AG09319 (cell line): Measurements from ENCODE around the gene RACGAP1.

Source experiments
- DNase-seq: peaks from one replicate; pipeline ENCODE4 v3.0.0-alpha.2; 2010; ENCODE audit warnings: low read depth; ENCODE audit errors: extremely low read depth
- CTCF ChIP-seq: IDR thresholded peaks from 2 replicates; pipeline ENCODE4 v1.5.1; 2011; ENCODE audit warnings: low read depth, mild to moderate bottlenecking, inconsistent platforms, low read length, moderate library complexity

RACGAP1 gene

GRCh38 chr12:49965836-49966235 is 59.5 kb downstream of the RACGAP1 start:
- no peak for TF ChIP-seq CTCF
- no peak for DNase-seq

GRCh38 chr12:49964849-49965624 is 60.3 kb downstream of the RACGAP1 start:
- DNase-seq = no peak
- no peak for TF ChIP-seq CTCF

GRCh38 chr12:49963976-49964815 is 61.1 kb downstream of the RACGAP1 start:
- no peak for TF ChIP-seq CTCF
- no peak for DNase-seq

- TF ChIP-seq CTCF = no peak
- no peak for DNase-seq
These were observed 62.2 kb downstream of the RACGAP1 start for GRCh38 chr12:49962861-49963765.

- TF ChIP-seq CTCF = no peak
- no peak for DNase-seq
These were observed 63.1 kb downstream of the RACGAP1 start for GRCh38 chr12:49961993-49962764.

GRCh38 chr12:49961111-49961922 is 64.0 kb downstream of the RACGAP1 start, which contains the start of gene AQP5:
Gene AQP5 (plus strand): TSS chr12:49961872. CDS start chr12:49962018, 146 bp downstream.
- DNase-seq = no peak
- no peak for TF ChIP-seq CTCF
